DMS53 treated with DMSO at 0.1 percent for 48 hours (cell line): ENCODE data around the gene TMEM115.
A peak's percentile ranks its signal among the peaks of the same experiment; 100 is the strongest.
"Not testable (repeated sequence)": the region's sequence is repeated elsewhere in the genome, so short reads cannot be mapped to it uniquely, and the experiment has no call there.

ENCODE experiments used
- DNase-seq: peaks from one replicate; lab custom pipeline; 2025; ENCODE audit not compliant: unreplicated experiment; lab: John Stamatoyannopoulos, UW

TMEM115 gene

DNA sequence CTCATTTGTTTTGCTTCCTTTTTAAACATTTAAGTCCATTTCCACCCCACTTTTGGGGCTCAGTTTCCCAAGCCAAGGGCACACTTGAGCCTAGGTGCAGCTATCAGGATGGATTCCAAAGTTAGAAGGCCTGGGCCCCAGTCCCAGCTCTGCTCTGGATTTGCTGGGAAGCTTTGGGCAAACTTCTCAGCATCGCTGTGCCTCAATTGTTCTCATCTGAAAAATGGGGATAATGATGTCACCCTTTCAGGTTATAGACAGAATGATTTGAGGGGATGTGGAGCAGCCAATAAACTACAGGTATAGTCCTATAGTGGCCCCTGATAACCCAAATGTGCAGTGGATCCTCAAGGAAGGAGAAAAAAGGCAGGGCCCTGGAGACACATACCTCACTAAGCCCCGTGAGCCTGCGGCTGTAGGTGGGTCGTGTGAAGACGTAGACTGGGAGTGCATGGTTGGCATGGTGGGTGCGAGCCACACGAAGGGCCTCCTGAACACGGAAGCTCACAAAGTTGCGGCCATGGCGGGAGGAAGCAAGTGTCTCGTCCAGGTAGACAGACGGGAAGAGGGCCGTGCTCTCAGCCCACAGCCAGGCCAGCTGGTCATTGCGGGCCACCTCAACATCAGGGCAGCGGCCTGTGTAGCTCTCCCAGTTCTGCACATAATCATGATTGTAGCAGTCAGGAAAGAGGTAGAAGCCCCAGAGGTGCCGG, 40.0 kb downstream of the TMEM115 start:
- no peak for DNase-seq

DNA sequence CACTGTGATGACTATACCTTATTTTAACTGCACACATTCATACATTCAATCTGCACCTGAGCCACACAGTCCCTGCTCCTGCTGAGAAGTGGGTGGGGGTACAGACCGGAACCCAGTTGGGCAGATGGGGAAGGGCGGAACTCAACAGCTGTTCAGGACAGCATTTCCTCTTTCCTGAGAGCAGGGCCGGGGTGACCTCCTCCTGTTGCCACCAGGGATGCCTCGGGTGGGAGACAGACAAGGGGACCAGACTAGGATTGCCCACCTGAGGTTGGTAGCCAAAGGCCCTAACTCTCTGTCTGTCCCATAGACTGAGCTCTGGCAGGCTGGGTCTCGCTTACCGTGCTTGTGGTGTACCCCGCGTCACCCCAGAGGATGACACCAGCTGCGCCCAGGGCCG, 40.7 kb downstream of the TMEM115 start:
- no peak for DNase-seq

DNA sequence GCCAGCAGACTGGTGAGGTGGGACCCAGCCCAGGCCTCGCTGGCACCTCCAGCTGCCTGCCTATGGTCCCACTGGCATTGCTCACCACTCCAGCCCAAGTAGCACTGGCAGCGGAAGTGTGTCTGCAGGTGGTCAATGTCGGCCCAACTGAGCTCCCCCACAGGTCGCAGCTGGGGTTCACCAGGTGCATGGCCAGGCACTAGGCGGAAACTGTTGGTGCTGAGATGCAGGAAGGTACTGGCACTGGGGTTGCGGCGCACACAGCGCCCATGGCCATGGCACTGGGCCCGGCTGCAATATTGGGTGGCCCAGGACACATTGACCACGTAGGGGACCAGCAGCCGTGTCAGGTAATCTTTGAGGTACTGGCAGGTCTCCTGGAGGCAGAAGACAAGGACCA, 41.2 kb downstream of the TMEM115 start:
- DNase-seq: no peak

GRCh38 chr3:50317300-50317699, 42.0 kb downstream of the TMEM115 start:
- DNase-seq: no peak

- peak; percentile 15 for DNase-seq
Measured at GRCh38 chr3:50316657-50317242, 42.6 kb downstream of the TMEM115 start.

DNA sequence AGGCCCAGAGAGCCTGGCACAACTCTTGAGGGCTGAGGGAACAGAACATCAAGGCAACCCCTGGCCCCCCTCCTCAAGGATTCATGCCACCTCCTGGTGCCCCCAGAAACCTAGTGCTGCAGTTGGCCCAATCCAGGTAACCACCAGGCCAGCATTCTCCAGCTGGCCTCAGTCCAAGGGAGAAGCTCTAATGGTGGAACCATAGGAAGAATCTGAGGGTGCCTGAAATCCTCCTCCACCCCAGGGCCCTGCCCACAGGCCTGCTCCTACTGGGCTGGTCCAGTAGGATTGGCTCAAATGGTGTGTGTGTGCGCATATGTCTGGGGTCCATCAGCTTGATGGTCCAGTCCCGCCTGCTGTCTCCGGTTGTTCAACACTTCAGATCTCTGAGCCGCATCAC, 44.5 kb downstream of the TMEM115 start:
- no peak for DNase-seq

DNA sequence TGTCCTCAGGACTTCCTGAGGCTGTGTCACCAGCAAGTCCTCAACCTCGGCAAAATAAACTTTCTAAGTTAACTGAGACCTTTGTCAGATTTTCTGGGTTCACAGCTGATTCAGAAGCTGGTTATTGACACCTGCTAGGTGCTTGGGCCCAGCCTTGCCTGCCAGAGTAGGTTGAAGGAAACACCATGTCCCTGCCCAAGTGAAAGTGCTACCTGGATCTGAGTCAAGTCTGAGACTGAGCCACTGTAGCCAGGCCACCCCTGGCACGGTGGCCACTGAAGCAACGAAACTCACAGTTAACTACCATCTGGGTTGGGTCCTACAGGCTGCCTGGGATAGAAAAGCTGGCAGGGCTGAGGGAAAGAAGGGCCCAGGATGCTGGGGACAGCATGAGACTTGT, 45.0 kb downstream of the TMEM115 start:
- DNase-seq: no peak

DNA sequence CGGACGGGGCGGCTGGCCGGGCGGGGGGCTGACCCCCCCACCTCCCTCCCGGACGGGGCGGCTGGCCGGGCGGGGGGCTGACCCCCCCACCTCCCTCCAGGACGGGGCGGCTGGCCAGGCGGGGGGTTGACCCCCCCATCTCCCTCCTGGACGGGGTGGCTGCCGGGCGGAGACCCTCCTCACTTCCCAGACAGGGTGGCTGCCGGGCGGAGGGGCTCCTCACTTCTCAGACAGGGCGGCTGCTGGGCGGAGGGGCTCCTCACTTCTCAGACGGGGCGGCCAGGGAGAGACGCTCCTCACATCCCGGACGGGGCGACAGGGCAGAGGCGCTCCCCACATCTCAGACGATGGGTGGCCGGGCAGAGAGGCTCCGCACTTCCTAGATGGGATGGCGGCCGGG, 47.3 kb downstream of the TMEM115 start:
- DNase-seq: not testable (repeated sequence)
